ENCODE measurements around the gene IBSP. TPM values are rescaled to one million over a fixed set of nuclear protein-coding genes. Genes with fewer than 3 reads are reported as not detected.

Gene IBSP
- total and polyA plus RNA-seq, 4 donors = not detected

GRCh38 chr4:87819281-87819919 lies 20.0 kb downstream of the IBSP start (continued):
- TF ChIP-seq CTCF (IDR thresholded peaks at IDR 0.05; ENCODE audit: low read depth, low read length, missing input control) = no peak

DNA sequence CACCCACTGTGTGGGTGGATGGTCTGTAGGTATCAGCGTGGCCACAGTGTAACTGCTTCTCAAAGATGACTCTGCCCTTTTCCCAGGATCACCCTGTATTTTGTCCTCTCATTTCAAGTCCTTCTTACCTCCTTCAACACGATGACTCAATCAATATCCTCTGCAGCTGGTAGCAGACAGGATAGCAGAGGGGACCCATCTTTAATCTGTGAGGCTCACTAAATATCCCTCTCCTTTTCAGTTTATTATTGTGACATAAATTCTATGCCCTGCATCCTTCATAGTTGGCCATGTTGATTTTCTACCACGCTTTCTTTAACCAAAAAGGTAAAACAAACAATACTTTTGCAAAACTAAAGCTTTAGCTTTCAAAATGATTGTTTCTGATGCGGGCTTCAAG lies 23.8 kb downstream of the IBSP start:
- no peaks in the 10 kb centered on the region for H3K9me3 ChIP-seq (ENCODE audit: control insufficient read depth in 4 of 4, low read length in 3 of 4)
- no peaks in the 10 kb centered on the region for H3K36me3 ChIP-seq (ENCODE audit: control insufficient read depth in 4 of 4, insufficient read depth in 3 of 4, low read depth in 1 of 4, low read length in 3 of 4)
- peaks cover 0 to 2% (median 0%) of the 10 kb centered on the region in 4 donors for H3K27me3 ChIP-seq (ENCODE audit: control insufficient read depth in 4 of 4, insufficient read depth in 4 of 4, low read length in 3 of 4)
- TF ChIP-seq FOXA1 (IDR thresholded peaks at IDR 0.05) (no peak), ATF3 (IDR thresholded peaks at IDR 0.05) (no peak), GABPA (IDR thresholded peaks at IDR 0.05 in 1 of 2, conservative IDR thresholded peaks at IDR 0.05 in 1 of 2) (no peak), HNF4A (conservative IDR thresholded peaks at IDR 0.05) (no peak), NR2F2 (IDR thresholded peaks at IDR 0.05) (no peak), REST (IDR thresholded peaks at IDR 0.05) (no peak), SP1 (IDR thresholded peaks at IDR 0.05) (no peak), FOXA2 (IDR thresholded peaks at IDR 0.05) (no peak), TAF1 (conservative IDR thresholded peaks at IDR 0.05) (no peak), EGR1 (IDR thresholded peaks at IDR 0.05; ENCODE audit: low read depth in 2 of 2) (no peak), JUND (IDR thresholded peaks at IDR 0.05) (no peak)
- no peak overlapping the region for H3K4me3 ChIP-seq (ENCODE audit: low read depth in 1 of 3, low read length in 3 of 3)
- no peaks in the 10 kb centered on the region for H3K4me1 ChIP-seq (ENCODE audit: control insufficient read depth in 4 of 4, insufficient read depth in 4 of 4, low read length in 3 of 4)
- 73% methylated on average over 4 of the region's 4 CpGs for WGBS
- DNase-seq (ENCODE audit: low spot score) = no peak
- H3K9ac ChIP-seq (ENCODE audit: low read depth in 1 of 2, low read length in 2 of 2) = no peak overlapping the region
- H3K27ac ChIP-seq (ENCODE audit: low read depth in 1 of 2, low read length in 2 of 2) = no peak overlapping the region

DNA sequence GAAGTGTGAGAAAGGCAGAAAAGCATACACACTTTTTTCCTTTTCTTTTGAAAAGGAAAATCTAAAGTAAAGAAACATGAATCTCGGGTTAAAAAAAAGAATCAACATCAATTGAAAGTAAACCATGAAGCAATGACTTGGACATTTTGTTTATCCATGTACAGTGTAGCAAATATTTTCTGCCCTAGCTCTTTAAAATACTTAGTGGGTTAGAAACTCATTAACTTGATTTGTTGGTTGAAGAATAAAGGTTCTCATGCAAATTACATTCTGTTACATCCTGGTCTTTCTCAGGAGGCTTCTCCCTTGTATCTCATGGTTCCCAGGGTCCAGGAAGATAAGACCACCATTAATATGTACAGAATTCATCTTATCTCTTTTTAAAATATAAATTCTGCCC lies 24.4 kb downstream of the IBSP start:
- no peak overlapping the region for H3K4me3 ChIP-seq (ENCODE audit: low read depth in 1 of 3, low read length in 3 of 3)

More for the DNA sequence above, 24.4 kb downstream of the IBSP start:
- H3K9ac ChIP-seq (ENCODE audit: low read depth in 1 of 2, low read length in 2 of 2) = no peak overlapping the region
- 48% methylated on average over 1 of the region's 1 CpG for WGBS
- no peaks in the 10 kb centered on the region for H3K4me1 ChIP-seq (ENCODE audit: control insufficient read depth in 4 of 4, insufficient read depth in 4 of 4, low read length in 3 of 4)
- H3K36me3 ChIP-seq (ENCODE audit: control insufficient read depth in 4 of 4, insufficient read depth in 3 of 4, low read depth in 1 of 4, low read length in 3 of 4) = no peaks in the 10 kb centered on the region
- peaks cover 0 to 2% (median 0%) of the 10 kb centered on the region in 4 donors for H3K27me3 ChIP-seq (ENCODE audit: control insufficient read depth in 4 of 4, insufficient read depth in 4 of 4, low read length in 3 of 4)
- no peaks in the 10 kb centered on the region for H3K9me3 ChIP-seq (ENCODE audit: control insufficient read depth in 4 of 4, low read length in 3 of 4)
- no peak overlapping the region for H3K27ac ChIP-seq (ENCODE audit: low read depth in 1 of 2, low read length in 2 of 2)
- DNase-seq (ENCODE audit: low spot score) = no peak
- TF ChIP-seq MAX (IDR thresholded peaks at IDR 0.05) (no peak), FOXA1 (IDR thresholded peaks at IDR 0.05) (no peak), GABPA (IDR thresholded peaks at IDR 0.05 in 1 of 2, conservative IDR thresholded peaks at IDR 0.05 in 1 of 2) (no peak), NR2F2 (IDR thresholded peaks at IDR 0.05) (no peak), SP1 (IDR thresholded peaks at IDR 0.05) (no peak), TAF1 (conservative IDR thresholded peaks at IDR 0.05) (no peak), ATF3 (IDR thresholded peaks at IDR 0.05) (no peak), JUND (IDR thresholded peaks at IDR 0.05) (no peak), YY1 (IDR thresholded peaks at IDR 0.05) (no peak), REST (IDR thresholded peaks at IDR 0.05) (no peak), HNF4A (conservative IDR thresholded peaks at IDR 0.05) (no peak), FOXA2 (IDR thresholded peaks at IDR 0.05) (no peak)
